Neural cell (in vitro differentiated cells): Measurements from ENCODE around the gene ZFYVE21. TPM values are rescaled to one million over a fixed set of nuclear protein-coding genes. Genes with fewer than 3 reads are reported as not detected.

Experiments used
- H2AFZ ChIP-seq: fragments of 200-600, 300-800 bp; sonication (generic), shearing (Covaris generic); 2 replicates; pipeline ENCODE4 v1.6.0; 2014; ENCODE audit warnings: low read depth, mild to moderate bottlenecking, antibody characterized with exemption, low read length, moderate library complexity
- H3F3A ChIP-seq: fragments of 200-600 bp; shearing (Covaris generic); 2 replicates; pipeline ENCODE4 v1.6.1; 2016; ENCODE audit warnings: mild to moderate bottlenecking, moderate library complexity, mixed read lengths, antibody characterized with exemption, low read length; ENCODE audit not compliant: insufficient read depth, poor library complexity, severe bottlenecking
- H3K27ac ChIP-seq: fragments of 200-600, 300-800 bp; sonication (generic), shearing (Covaris generic); 2 replicates; pipeline ENCODE4 v1.5.1; 2014; ENCODE audit warnings: mild to moderate bottlenecking, low read length, moderate library complexity
- H3K27me3 ChIP-seq: fragments of 300-800, 200-600 bp; sonication (generic), shearing (Covaris generic); 2 replicates; pipeline ENCODE4 v1.6.0; 2014; ENCODE audit warnings: mild to moderate bottlenecking, low read depth, low read length, moderate library complexity; ENCODE audit not compliant: insufficient read depth
- H3K36me3 ChIP-seq: fragments of 300-800, 200-600 bp; sonication (generic), shearing (Covaris generic); 2 replicates; pipeline ENCODE4 v1.5.1; 2014; ENCODE audit warnings: mild to moderate bottlenecking, antibody characterized with exemption, low read length, moderate library complexity; ENCODE audit not compliant: insufficient read depth
- H3K4me2 ChIP-seq: fragments of 300-800, 200-600 bp; sonication (generic), shearing (Covaris generic); 2 replicates; pipeline ENCODE4 v1.6.0; 2014; ENCODE audit warnings: mild to moderate bottlenecking, low read length
- H3K4me3 ChIP-seq: fragments of 300-800, 200-600 bp; sonication (generic), shearing (Covaris generic); 2 replicates; pipeline ENCODE4 v1.5.1; 2014; ENCODE audit warnings: mild to moderate bottlenecking, low read length, moderate library complexity
- H3K79me2 ChIP-seq: fragments of 200-600 bp; shearing (Covaris generic); replicated peaks from 2 replicates; pipeline ENCODE4 v1.6.0; 2014; ENCODE audit warnings: mild to moderate bottlenecking, low read length, moderate library complexity; ENCODE audit not compliant: insufficient read depth
- H3K9ac ChIP-seq: fragments of 300-800, 200-600 bp; sonication (generic), shearing (Covaris generic); 2 replicates; pipeline ENCODE4 v1.6.1; 2016; ENCODE audit warnings: mild to moderate bottlenecking, low read length, mixed read lengths
- H3K9me2 ChIP-seq: fragments of 200-600 bp; shearing (Covaris generic); 2 replicates; pipeline ENCODE4 v1.6.1; 2016; ENCODE audit warnings: mild to moderate bottlenecking, low read length, mixed read lengths; ENCODE audit not compliant: insufficient read depth
- H3K9me3 ChIP-seq: fragments of 200-600, 300-800 bp; sonication (generic), shearing (Covaris generic); 2 replicates; pipeline ENCODE4 v1.6.1; 2016; ENCODE audit warnings: mild to moderate bottlenecking, mixed run types, low read length, moderate library complexity, mixed read lengths
- H4K20me1 ChIP-seq: fragments of 200-600 bp; shearing (Covaris generic); 2 replicates; pipeline ENCODE4 v1.6.1; 2016; ENCODE audit warnings: mild to moderate bottlenecking, mixed run types; ENCODE audit not compliant: insufficient read depth
- EP300 ChIP-seq: fragments of 450-650 bp; conservative IDR thresholded peaks from 2 replicates; pipeline ENCODE4 v1.6.1; 2014; ENCODE audit warnings: antibody characterized with exemption, mild to moderate bottlenecking, moderate library complexity; ENCODE audit not compliant: poor library complexity, severe bottlenecking
- EZH2 ChIP-seq: fragments of 200-600, 300-800 bp; shearing (Covaris generic), sonication (generic); IDR thresholded peaks from 2 replicates; pipeline ENCODE4 v1.6.1; 2014; ENCODE audit warnings: antibody characterized with exemption, low read length, borderline replicate concordance, mild to moderate bottlenecking; ENCODE audit not compliant: insufficient read depth, poor library complexity, severe bottlenecking
- MXI1 ChIP-seq: fragments of 450-650 bp; conservative IDR thresholded peaks from 2 replicates; pipeline ENCODE4 v1.6.1; 2014; ENCODE audit warnings: antibody characterized with exemption, mild to moderate bottlenecking; ENCODE audit not compliant: poor library complexity, severe bottlenecking
- POLR2AphosphoS5 ChIP-seq: IDR thresholded peaks from 2 replicates; pipeline ENCODE4 v1.6.1; 2012
- RAD21 ChIP-seq: fragments of 450-650 bp; conservative IDR thresholded peaks from 2 replicates; pipeline ENCODE4 v1.6.1; 2014; ENCODE audit warnings: antibody characterized with exemption, mild to moderate bottlenecking, moderate library complexity
- SMC3 ChIP-seq: fragments of 450-650 bp; conservative IDR thresholded peaks from 2 replicates; pipeline ENCODE4 v1.6.1; 2014; ENCODE audit warnings: antibody characterized with exemption, mild to moderate bottlenecking, moderate library complexity; ENCODE audit not compliant: poor library complexity
- TAF1 ChIP-seq: IDR thresholded peaks from 2 replicates; pipeline ENCODE4 v1.6.1; 2012; ENCODE audit warnings: low read depth
- polyA plus RNA-seq: library from polyadenylated mRNA; depleted of rRNA; stranded (reverse); fragments of >200 nt; gene quantifications from 2 replicates; pipeline ENCODE4 v1.2.3, GENCODE V29; 2014
- TF ChIP-seq, protein P1 (sequence below): fragments of 450-650 bp; IDR thresholded peaks from 2 replicates; pipeline ENCODE4 v1.5.1; 2014; ENCODE audit warnings: antibody characterized with exemption, mild to moderate bottlenecking, moderate library complexity; ENCODE audit not compliant: poor library complexity, severe bottlenecking
- TF ChIP-seq, protein P2 (sequence below): IDR thresholded peaks from 2 replicates; pipeline ENCODE4 v1.6.1; 2012; ENCODE audit warnings: borderline replicate concordance

Gene ZFYVE21
- polyA plus RNA-seq, 1 donor from 2014 or later = 99.7 TPM

DNA sequence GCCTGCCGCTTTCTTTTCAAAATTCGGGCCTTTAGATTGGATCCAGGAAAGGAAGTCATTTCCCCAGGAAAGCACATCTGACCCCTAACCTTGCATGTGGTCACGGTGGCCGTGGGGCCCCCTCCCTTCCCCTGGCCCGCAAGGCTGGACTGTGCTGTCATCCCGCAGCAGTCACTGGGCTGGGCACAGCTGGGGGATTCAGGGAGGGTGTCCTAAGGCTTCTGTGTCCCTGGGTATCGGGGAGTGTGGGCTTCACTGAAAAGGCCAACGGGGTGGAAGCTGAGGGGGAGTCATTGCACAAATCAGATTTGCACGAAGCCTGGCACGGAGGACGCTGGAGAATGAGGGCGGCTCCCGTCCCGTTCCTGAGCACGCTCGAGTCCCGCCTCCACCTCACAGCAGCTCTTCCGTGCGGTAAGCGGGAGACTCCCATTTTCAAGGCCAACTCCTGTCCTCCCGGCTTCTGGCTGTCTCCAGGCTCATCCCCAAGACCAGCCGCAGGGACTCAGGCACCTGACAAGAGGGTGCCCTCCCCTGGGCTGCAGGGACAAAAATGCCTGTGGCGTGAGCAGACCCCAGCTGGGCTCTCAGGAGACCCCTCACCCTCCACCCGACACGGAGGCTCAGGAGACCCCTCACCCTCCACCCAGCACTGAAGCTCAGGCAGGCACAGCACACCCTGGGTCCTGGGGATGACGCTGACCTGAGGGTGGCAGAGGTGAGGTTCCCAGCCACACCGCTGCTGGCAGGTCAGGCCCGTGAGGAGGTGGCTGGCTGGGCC lies 9.9 kb upstream of the ZFYVE21 start:
- TF ChIP-seq EP300 (no peak), SMC3 (no peak), RAD21 (no peak), POLR2AphosphoS5 (no peak), MXI1 (no peak), TAF1 (no peak), EZH2 (no peak)
- TF ChIP-seq, protein P1, sequence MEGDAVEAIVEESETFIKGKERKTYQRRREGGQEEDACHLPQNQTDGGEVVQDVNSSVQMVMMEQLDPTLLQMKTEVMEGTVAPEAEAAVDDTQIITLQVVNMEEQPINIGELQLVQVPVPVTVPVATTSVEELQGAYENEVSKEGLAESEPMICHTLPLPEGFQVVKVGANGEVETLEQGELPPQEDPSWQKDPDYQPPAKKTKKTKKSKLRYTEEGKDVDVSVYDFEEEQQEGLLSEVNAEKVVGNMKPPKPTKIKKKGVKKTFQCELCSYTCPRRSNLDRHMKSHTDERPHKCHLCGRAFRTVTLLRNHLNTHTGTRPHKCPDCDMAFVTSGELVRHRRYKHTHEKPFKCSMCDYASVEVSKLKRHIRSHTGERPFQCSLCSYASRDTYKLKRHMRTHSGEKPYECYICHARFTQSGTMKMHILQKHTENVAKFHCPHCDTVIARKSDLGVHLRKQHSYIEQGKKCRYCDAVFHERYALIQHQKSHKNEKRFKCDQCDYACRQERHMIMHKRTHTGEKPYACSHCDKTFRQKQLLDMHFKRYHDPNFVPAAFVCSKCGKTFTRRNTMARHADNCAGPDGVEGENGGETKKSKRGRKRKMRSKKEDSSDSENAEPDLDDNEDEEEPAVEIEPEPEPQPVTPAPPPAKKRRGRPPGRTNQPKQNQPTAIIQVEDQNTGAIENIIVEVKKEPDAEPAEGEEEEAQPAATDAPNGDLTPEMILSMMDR = no peak
- TF ChIP-seq, protein P2, sequence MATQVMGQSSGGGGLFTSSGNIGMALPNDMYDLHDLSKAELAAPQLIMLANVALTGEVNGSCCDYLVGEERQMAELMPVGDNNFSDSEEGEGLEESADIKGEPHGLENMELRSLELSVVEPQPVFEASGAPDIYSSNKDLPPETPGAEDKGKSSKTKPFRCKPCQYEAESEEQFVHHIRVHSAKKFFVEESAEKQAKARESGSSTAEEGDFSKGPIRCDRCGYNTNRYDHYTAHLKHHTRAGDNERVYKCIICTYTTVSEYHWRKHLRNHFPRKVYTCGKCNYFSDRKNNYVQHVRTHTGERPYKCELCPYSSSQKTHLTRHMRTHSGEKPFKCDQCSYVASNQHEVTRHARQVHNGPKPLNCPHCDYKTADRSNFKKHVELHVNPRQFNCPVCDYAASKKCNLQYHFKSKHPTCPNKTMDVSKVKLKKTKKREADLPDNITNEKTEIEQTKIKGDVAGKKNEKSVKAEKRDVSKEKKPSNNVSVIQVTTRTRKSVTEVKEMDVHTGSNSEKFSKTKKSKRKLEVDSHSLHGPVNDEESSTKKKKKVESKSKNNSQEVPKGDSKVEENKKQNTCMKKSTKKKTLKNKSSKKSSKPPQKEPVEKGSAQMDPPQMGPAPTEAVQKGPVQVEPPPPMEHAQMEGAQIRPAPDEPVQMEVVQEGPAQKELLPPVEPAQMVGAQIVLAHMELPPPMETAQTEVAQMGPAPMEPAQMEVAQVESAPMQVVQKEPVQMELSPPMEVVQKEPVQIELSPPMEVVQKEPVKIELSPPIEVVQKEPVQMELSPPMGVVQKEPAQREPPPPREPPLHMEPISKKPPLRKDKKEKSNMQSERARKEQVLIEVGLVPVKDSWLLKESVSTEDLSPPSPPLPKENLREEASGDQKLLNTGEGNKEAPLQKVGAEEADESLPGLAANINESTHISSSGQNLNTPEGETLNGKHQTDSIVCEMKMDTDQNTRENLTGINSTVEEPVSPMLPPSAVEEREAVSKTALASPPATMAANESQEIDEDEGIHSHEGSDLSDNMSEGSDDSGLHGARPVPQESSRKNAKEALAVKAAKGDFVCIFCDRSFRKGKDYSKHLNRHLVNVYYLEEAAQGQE = no peak
- Histone ChIP-seq H3K36me3 (no peaks in the 10 kb centered on the region), H3K4me3 (no peak overlapping the region), H3K27me3 (no peaks in the 10 kb centered on the region), H3K9me2 (no peaks in the 10 kb centered on the region), H4K20me1 (no peaks in the 10 kb centered on the region), H2AFZ (no peak overlapping the region), H3K9me3 (no peaks in the 10 kb centered on the region), H3K9ac (no peak overlapping the region), H3K4me2 (no peak overlapping the region), H3K79me2 (no peaks in the 10 kb centered on the region), H3K27ac (no peak overlapping the region), H3F3A (no peaks in the 10 kb centered on the region)

DNA sequence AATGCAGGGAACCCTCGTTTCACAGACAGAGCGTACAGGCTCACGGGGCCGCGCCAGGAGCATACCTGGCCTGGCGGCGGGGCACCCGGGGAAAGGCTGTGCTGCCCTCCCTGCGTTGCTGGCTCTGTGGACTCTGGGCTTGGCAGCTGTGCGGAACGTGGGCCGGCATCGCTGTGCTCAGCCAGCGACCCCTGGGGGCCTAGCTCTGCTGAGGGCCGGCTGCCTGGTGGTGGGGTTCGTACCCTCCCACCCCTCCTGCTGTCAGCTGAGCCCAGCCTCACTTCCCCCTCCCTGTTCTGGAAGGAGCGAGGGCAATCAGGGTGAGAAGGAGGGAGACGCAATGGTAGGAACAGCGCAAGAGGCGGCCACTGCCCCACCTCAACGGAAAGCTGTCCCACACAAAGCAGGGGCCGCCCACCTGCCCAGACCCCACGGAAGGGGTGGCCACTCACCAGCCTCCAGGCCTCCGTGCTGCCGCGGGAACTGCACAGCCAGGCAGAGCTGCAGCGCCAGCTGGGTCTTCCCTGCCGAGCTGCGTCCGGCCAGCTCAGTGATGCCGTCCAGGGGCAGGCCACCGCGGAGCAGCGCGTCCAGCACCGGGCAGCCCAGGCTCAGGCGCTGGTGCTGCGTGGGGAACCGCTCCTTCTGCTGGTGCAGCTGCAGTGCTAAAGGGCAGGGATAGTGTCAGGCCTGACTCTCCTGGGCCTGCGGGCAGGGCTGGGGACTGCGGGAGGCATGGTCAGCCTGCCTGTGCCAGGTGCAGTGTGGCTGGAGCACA lies 8.9 kb upstream of the ZFYVE21 start:
- Histone ChIP-seq H3K4me3 (no peak overlapping the region), H3F3A (no peaks in the 10 kb centered on the region), H3K9ac (no peak overlapping the region), H2AFZ (no peak overlapping the region), H3K9me3 (no peaks in the 10 kb centered on the region), H3K27ac (no peak overlapping the region), H3K27me3 (no peaks in the 10 kb centered on the region), H3K36me3 (no peaks in the 10 kb centered on the region), H3K4me2 (no peak overlapping the region), H3K79me2 (no peaks in the 10 kb centered on the region), H4K20me1 (no peaks in the 10 kb centered on the region), H3K9me2 (no peaks in the 10 kb centered on the region)
- TF ChIP-seq SMC3 = no peak
- no peak for TF ChIP-seq POLR2AphosphoS5
- TF ChIP-seq, protein P1 = no peak
- TF ChIP-seq MXI1 = no peak
- TF ChIP-seq EP300 = no peak
- no peak for TF ChIP-seq EZH2
- TF ChIP-seq, protein P2 = no peak
- TF ChIP-seq RAD21 = no peak
- TF ChIP-seq TAF1 = no peak
